ENCODE data around the gene KIF16B. TPM values are rescaled to one million over a fixed set of nuclear protein-coding genes. Genes with fewer than 3 reads are reported as not detected.
A peak's percentile ranks its signal among the peaks of the same experiment; 100 is the strongest.

KIF16B gene
- total RNA-seq, 4 donors from 2014 or later: 16.6 to 29.6 (median 20.2) TPM

DNA sequence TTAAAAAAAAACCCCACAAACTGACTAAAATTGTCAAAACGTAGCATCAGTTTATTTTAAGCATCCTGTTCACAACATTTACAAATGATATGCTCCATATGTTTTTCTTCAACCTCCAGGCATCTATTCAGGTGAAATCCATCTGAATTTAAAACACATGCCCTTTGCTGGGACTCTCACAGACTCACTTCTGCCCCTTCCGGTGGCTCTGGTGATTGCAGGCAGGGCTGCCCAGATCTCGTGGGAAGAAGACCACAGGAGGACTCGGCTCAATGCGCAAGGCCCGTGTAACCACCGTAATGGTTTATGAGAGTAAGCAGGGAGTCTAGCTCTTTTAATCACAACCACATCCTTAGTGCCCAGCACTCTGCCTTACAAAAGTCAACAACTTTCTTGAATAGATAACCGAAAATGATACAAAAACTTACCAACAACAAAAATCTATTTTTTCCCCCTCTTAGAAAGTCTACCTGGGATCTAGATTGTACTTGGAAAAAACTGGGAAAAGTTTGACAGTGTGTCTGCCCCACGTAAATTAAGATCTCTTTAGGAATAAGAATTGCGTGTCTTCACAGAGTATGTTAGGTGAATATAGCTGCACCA lies 139.1 kb downstream of the KIF16B start:
- intact Hi-C loops (cut with DNase I): no loop called here
- WGBS, 2 donors: 73 to 88% methylated on average over 10 of the region's 10 CpGs
- Histone ChIP-seq H3K4me1 (no peaks in the 10 kb centered on the region), H3K27me3 (no peaks in the 10 kb centered on the region), H3K4me3 (no peak overlapping the region), H3K36me3 (peaks cover 0 to 14% (median 0%) of the 10 kb centered on the region in 3 donors), H3K9me3 (no peaks in the 10 kb centered on the region), H3K27ac (no peak overlapping the region)
- DNase-seq: no peak
- no peak for TF ChIP-seq POLR2A (IDR thresholded peaks at IDR 0.05)
- TF ChIP-seq, protein P1, sequence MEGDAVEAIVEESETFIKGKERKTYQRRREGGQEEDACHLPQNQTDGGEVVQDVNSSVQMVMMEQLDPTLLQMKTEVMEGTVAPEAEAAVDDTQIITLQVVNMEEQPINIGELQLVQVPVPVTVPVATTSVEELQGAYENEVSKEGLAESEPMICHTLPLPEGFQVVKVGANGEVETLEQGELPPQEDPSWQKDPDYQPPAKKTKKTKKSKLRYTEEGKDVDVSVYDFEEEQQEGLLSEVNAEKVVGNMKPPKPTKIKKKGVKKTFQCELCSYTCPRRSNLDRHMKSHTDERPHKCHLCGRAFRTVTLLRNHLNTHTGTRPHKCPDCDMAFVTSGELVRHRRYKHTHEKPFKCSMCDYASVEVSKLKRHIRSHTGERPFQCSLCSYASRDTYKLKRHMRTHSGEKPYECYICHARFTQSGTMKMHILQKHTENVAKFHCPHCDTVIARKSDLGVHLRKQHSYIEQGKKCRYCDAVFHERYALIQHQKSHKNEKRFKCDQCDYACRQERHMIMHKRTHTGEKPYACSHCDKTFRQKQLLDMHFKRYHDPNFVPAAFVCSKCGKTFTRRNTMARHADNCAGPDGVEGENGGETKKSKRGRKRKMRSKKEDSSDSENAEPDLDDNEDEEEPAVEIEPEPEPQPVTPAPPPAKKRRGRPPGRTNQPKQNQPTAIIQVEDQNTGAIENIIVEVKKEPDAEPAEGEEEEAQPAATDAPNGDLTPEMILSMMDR (IDR thresholded peaks at IDR 0.05): peak in 5 of 6 experiments; percentile 29 to 44 (median 33)

DNA sequence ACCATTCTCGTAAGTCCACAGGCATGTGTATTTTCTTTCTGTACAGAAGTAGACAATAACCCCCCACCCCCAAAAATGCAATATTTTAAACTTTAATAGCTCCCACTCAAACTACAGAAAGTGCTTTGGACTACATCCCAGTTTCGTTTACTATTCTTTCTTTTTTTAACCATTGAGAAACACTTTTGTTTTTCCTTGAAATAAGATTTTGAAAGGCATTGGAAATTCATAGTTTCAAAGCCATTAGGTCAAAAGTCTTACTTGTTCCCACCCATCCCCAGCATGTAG lies 140.0 kb downstream of the KIF16B start:
- Histone ChIP-seq H3K27me3 (no peaks in the 10 kb centered on the region), H3K27ac (no peak overlapping the region), H3K36me3 (peaks cover 0 to 23% (median 0%) of the 10 kb centered on the region in 3 donors), H3K9me3 (no peaks in the 10 kb centered on the region), H3K4me1 (no peaks in the 10 kb centered on the region), H3K4me3 (no peak overlapping the region)
- DNase-seq: no peak
- intact Hi-C loops (cut with DNase I): no loop called here
- 64 to 86% methylated on average over 2 of the region's 2 CpGs for WGBS, 2 donors
- TF ChIP-seq POLR2A (IDR thresholded peaks at IDR 0.05): no peak
- TF ChIP-seq, protein P1 (IDR thresholded peaks at IDR 0.05): no peak

DNA sequence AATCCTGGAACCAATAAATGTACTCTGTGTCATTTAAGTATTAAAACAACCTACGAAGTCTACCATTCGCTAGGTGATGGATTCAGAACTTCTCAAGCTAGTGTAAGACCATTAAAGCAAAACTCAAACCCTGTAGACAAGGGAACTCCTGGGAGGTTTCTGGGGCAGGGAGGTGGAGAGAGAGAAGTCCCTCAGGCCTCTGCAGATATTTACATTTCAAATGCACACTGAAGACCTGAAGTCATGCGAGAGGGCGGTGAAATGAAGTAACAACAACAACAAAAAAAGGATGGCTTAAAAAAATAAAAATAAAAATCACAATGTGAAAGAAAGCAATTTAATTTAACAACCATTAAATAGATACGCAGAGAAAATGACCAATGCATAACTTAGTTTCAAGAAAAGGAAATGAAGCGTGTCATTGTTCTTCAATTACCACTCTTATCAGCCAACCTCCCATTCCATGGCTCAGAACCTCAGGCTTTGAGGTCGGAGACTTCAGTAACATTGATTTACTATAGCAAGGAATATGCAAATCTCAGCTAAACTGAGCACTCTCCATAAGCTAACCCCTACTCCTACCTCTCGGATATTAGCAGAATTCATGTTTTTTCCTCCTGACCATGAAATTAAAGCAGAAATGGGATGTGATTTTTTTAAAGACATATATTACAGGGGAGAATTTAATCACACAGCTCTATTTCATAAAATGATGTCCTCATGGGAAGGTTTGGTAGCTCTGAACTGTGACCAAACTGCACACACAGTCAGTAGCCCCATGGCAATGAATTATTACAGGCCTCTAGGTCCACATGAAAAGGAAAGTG lies 140.6 kb downstream of the KIF16B start:
- Histone ChIP-seq H3K4me1 (no peaks in the 10 kb centered on the region), H3K27ac (no peak overlapping the region), H3K9me3 (no peaks in the 10 kb centered on the region), H3K36me3 (peaks cover 0 to 29% (median 0%) of the 10 kb centered on the region in 3 donors), H3K4me3 (no peak overlapping the region), H3K27me3 (no peaks in the 10 kb centered on the region)
- DNase-seq: no peak
- WGBS, 2 donors: 93 to 97% methylated on average over 8 of the region's 8 CpGs
- no peak for TF ChIP-seq POLR2A (IDR thresholded peaks at IDR 0.05)
- TF ChIP-seq, protein P1 (IDR thresholded peaks at IDR 0.05): no peak
- intact Hi-C loops (cut with DNase I): no loop called here

DNA sequence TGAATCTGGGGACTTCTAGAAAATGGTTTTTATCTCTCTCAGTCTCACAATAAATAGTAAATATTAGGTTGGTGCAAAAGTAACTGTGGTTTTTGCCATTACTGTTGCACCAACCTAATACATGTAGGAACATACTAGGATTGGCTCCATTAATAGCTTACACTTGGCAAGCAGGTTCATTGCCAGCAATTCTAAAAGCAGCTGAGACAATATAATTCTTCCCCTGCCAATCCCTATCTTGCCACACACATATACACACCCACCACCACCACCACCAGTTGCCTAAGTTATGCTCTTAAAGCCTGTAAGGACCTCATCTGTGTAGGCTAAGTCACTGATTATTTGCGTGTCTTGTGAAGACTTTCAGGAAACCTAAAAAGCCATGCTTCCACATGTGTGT lies 145.1 kb downstream of the KIF16B start:
- no peak for TF ChIP-seq POLR2A (IDR thresholded peaks at IDR 0.05)
- TF ChIP-seq, protein P1 (IDR thresholded peaks at IDR 0.05): no peak
- Histone ChIP-seq H3K4me1 (no peaks in the 10 kb centered on the region), H3K4me3 (no peak overlapping the region), H3K27ac (no peak overlapping the region), H3K9me3 (no peaks in the 10 kb centered on the region), H3K27me3 (no peaks in the 10 kb centered on the region), H3K36me3 (peaks cover 0 to 69% (median 7%) of the 10 kb centered on the region in 3 donors)
- intact Hi-C loops (cut with DNase I): no loop called here
- WGBS, 2 donors: 92 to 100% methylated on average over 1 of the region's 1 CpG
- no peak for DNase-seq

DNA sequence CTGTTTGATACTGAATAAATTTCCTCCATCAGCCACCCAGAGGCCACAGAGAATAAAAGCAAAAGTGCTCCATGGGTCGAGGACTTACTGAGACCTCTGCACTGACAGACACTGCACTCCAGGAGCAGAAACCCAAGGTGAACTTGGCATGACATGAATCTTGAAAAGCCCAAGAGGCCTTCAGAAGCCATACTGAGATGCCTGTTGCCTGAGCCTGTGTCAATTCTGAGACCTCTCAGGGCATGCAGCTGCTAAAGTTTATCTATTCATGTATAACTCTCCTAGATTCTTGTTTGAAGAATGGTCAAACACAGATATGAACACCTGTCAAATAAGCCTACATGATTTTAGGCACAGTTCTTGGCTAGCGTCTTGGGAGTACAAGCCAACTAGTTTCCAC lies 145.7 kb downstream of the KIF16B start:
- Histone ChIP-seq H3K36me3 (peaks cover 0 to 75% (median 7%) of the 10 kb centered on the region in 3 donors), H3K4me1 (no peaks in the 10 kb centered on the region), H3K27ac (no peak overlapping the region), H3K4me3 (no peak overlapping the region), H3K27me3 (no peaks in the 10 kb centered on the region), H3K9me3 (no peaks in the 10 kb centered on the region)
- 90 to 96% methylated on average over 2 of the region's 2 CpGs for WGBS, 2 donors
- DNase-seq: no peak
- intact Hi-C loops (cut with DNase I): no loop called here
- TF ChIP-seq POLR2A (IDR thresholded peaks at IDR 0.05): no peak
- TF ChIP-seq, protein P1 (IDR thresholded peaks at IDR 0.05): no peak
